ENCODE measurements around the gene SNORC. TPM values are rescaled to one million over a fixed set of nuclear protein-coding genes. Genes with fewer than 3 reads are reported as not detected.

SNORC gene
- total RNA-seq, 1 donor from 2014 or later: 1.6 TPM

DNA sequence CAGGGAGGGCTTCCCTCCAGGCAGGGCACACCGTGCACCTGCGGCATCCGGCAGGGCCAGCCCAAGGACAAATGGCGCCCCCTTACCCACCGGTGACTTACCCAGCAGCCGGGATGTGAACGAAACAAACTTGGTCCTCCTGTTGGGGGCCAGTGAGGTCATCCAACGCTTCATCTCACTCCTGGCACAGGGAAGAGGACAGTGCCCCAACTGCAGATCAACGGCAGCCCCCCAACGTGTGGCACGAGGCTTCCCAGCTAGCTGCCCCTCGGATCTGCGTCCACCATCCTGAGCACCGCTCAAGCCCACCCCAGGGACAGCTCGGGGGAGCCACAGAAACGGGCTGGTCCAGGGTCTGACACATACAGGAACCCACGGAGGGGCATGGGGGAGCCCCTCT, 12.0 kb downstream of the SNORC start:
- intact Hi-C loops (cut with micrococcal nuclease): no loop called here

DNA sequence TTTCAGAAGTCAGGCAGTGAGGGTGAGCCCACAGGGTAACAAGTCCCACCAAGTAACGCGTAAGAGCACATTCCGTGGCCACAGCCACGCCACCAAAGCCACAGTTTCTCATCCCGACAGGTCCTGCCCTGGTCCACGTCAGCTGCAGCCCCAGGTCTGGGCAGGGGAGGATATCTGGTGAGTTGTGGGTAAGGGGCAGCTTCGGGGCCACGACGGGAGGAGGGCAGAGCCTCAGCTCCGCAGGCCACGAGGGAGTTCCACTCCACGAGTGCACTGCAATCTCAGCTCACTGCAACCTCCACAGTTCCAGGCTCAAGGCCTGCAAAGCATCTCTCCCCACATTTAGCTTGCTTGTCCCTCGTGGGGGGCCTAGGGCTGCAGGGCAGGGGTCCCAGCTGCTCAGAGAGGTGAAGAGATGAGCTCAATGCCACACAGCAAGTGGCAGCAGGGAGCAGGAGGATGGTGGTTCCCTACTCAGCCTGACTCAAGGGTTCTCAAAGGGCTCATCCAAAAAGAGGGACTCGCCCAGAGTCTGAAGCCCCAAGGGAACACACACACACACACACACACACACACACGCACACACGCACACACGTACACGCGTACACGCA, 12.5 kb downstream of the SNORC start:
- intact Hi-C loops (cut with micrococcal nuclease): no loop called here

DNA sequence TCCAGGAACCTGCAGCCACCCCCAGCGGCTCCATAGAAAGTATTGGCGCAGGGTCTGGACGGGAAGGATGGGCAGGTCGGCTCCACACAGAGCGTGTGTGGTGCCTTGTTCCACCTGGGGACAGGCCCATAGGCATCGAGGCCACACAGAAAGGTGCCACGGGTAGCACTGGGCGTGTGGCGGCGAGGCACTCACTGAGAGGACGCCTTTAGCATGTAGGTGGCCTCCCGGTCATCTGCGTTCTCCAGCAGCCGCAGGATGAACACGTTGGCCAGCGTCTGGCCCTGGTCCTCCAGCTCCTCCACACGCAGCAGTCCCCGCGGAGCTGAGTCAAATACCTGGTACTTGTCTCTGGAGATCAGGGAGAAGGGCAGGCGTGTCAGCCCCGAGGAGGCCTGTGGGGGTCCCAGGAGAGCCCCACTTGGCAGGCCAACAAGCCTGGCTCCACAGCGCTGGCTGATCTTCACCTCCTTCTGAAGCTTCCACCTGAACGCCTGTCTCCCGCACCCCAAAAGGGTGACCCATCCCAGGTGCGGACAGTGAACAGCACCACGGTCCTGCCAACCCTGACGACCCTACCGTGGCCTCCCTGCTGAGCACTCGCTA, 13.2 kb downstream of the SNORC start:
- intact Hi-C loops (cut with micrococcal nuclease): no loop called here

DNA sequence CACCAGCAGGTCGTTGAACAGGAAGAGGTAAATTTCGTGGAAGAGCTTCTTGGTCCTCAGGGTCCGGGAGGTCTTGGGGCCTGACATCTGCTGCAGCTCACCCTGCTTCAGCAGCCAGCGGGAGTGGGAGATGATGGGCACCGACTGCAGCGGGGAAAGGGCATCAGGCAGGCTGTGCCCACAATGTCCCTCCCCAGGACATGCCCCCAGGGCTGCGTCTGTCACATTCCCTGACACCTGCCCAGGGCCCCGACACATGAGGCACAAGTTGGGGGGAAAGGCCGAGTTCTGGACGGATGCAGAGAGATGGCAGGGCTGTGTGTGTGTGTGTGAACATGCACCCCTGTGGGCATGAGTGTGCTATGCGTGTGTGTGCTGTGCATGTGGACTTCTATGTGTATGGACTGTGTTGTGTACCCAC, 13.9 kb downstream of the SNORC start:
- intact Hi-C loops (cut with micrococcal nuclease): no loop called here

DNA sequence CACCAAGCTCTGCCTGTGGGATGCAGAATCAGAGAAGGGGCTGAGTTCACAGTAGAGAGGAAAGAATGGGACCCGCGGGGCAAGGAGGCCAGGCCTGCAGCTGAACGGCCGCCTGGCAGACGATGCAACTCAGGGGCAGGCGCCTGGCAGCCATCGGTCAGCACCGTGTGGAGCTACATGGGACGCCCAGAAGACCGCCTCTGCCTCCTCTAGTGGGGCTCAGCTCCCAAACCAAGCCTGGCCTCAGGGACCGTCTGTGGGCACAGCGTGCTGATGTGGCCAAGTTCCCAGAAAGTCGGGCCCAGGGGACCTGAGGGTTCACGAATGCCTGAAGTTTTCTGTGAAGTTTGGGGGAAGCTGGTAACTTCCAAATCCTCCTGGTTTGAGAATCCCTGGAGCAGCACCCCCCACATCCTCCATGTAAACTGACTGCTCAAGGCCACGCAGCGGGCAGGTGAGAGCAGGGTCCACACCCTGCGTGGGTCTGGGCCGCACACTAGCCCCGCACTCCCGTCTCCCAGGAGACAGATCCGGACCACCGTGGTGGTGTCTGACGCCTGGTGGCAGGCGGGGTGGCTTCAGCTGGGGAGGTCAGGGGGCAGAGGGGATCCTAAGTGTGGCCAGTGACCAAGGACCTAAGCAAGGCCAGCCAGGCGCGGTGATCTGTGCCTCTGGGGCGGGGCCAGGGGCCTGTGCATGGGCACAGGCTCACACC, 14.6 kb downstream of the SNORC start:
- intact Hi-C loops (cut with micrococcal nuclease): no loop called here

DNA sequence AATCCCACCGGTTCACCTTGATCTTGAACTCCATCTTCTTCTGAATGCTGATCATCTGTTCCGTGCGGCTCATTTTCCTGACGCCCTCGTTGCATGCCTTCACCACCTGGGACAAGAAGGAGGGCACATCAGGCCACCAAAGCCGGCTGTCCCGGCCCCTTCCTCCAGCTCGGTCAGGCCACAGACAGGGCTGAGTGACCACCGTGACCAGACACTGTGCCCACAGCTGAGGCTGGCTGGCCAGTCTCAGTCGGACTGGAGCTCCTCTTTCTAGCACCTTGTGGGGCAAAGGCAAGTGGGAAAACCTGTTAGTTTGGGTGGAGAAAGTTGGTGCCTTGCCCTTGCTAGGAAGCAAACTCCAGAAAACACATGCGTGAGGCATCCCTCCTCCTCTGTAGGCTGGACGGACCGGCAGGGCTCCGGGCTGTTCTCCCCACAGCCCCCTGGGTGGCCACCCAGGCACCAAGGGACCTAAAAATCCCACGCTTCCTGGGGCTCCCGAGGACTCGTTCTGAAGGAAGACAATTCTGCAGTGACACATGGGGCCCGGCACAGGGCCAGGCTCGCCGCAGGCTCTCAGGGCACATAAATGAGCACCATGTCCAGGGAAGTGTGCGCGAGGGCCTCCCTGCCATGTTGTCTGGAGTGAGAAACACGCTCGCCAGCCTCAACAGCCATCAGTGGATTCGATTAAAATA, 15.3 kb downstream of the SNORC start:
- intact Hi-C loops (cut with micrococcal nuclease): no loop called here

DNA sequence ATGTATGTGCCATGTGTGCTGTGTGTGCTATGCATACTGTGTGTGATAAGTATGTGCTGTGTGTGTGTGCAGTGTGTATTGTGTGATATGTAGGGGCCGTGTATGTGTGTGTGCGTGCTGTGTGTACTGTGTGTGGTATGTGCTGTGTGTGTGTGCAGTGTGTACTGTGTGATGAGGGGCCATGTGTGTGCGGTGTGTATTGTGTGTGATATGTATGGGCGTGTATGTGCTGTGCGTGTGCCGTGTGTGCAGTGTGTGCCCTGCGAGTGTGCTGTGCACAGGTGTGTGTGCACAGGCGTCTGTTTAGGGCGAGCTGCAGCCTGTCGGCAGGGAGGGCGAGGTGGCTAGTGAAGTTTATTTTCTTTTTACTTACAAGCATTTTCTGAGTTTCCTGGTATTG, 16.1 kb downstream of the SNORC start:
- intact Hi-C loops (cut with micrococcal nuclease): no loop called here

DNA sequence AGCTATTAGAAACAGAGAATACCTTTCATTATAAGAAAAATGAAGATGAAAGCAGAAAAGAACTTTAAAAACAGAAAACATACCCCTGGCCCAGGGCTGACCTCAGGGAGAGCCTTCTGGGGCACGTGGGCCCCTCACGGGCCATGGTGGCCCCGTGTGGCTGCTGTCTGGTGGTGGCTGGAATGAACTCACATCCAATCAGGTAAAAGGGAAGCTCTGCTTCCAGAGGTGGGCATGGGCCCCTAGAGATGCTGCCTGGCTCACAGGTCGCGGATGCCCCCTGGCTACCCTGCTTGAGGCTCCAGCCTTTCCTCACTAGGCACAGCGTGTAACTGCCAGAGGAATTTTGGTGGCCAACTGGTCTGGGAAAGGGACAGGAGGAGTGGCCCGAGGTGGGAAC, 16.6 kb downstream of the SNORC start:
- intact Hi-C loops (cut with micrococcal nuclease): no loop called here

DNA sequence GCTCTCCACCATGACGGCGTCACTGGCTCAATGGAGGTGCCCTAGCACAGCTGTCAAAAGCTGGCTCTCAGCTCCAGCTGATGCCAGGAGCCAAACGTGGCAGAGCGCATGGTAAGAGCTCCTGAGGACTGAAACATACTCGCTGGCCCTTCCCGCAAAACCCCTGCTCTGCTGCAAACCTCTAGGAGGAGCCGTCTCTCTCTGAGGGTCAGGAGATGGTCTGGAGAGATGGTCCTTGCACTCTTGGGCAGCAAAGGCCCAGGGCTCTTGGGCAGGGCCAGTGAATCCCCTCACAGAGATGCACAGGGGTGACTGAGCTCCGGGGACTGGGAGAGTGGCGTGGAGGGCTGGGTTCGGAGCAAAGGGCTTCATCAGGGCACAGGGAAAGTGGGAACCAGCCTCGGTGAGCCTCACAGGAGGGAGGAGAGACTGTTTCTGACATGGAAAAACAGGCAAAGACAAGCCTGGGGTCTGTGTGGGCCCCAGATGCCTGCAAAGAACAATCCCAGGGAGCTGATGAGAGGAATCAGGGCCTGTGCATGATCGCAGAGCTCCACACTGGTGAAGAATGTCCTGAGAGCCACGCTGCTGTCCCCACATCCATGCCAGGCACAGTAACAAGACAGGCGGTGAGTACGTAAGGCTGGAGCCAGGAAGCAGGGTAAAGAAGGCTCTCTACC, 17.2 kb downstream of the SNORC start:
- intact Hi-C loops (cut with micrococcal nuclease): no loop called here

DNA sequence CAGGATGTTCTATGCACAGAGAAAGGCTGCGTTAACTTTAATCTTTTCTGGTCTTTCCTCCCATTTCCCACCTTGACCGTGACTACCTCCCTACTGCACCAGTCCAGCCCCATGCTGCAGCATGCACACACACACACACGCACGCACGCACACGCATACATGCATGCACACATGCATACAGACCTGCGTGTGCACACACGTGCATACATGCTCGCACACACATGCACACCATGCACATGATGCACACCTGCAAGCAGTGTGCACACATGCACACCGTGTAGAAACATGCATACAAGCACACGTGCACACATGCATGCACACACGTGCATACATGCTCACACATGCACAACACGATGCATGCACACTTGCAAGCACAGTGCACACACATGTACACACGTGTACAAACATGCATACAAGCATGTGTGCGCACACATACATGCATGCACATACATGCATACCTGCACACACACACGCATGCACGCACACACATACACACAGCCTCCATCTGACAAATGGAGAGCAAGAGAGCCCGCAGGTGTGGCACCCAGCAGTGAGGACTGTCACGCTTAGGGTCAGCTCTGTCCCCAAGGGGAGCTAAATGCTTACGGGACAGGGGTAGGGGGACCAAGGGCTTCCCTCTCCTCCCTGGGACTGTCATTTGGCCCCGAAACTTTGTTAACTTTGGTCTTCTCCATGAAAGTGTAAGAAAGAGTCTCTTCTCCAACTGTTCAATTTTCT, 18.2 kb downstream of the SNORC start:
- intact Hi-C loops (cut with micrococcal nuclease): no loop called here

DNA sequence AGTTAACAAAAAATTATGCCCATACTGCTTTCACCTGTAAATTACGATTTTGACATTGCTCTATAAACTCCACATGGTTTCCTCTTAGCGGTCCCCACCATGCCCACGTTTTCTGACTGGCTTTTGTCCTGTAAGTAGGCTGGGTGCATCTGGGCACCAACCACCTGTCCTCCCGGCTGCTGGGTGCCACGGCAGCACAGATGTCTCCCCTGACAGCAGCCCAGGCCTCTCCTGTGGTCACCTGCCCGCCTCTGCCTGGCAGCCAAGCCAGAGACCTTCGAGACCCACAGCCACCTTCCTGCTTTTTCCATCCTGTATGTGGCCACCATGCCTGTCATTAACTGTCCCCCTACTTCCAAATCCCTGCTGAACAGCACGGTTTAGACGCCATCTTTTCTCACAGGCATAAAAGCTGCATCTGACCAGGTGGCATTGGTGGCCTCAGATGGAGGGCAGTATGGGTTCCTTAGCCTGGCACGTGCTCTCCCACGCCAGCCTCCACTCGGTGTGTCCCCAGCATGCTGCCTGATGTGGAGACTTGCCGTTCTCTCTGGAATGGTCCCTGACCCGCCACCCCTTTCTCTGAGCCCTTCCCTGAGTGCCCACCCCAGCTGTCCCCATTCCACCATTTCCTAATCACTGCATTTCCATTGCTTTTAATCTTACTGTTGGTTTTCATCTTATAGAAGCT, 18.9 kb downstream of the SNORC start:
- intact Hi-C loops (cut with micrococcal nuclease): no loop called here

DNA sequence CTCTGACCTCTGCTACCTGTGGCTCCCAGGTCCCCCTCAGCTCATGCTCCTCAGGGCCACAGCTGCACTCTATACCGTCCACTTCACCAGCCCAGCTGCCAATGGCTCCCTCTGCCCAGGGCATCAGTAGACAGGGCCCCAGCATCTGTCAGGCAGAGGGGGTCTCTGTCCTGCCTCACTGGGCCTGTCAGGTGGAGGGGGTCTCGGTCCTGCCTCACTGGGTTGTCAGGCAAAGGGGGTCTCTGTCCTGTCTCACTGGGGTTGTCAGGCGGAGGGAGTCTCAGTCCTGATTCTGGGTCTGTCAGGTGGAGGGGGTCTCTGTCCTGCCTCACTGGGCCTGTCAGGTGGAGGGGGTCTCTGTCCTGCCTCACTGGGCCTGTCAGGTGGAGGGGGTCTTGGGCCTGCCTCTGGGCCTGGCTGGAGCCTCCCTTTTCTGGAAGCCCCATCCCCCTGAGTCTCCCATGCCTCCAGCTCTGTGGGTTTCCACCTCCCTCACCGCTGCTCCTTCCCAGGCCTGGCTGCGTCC, 19.9 kb downstream of the SNORC start:
- intact Hi-C loops (cut with micrococcal nuclease): no loop called here

DNA sequence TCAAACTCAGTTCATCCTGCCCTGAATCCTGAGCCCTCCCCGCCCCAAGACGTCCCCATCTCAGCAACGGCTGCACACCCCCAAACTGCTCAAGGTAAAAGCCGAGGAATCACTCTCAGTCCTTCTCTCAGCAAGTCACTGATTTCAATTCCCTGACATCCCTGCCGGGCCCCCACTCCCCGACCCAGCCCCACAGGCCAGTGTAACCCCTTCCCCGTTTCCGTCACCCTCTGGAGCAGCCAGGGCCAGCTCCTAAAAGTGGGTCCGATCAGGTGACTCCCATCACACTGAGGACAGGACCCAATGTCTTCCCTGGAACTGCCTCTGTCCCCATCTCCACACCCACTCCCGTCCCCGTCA, 20.5 kb downstream of the SNORC start:
- intact Hi-C loops (cut with micrococcal nuclease): no loop called here

DNA sequence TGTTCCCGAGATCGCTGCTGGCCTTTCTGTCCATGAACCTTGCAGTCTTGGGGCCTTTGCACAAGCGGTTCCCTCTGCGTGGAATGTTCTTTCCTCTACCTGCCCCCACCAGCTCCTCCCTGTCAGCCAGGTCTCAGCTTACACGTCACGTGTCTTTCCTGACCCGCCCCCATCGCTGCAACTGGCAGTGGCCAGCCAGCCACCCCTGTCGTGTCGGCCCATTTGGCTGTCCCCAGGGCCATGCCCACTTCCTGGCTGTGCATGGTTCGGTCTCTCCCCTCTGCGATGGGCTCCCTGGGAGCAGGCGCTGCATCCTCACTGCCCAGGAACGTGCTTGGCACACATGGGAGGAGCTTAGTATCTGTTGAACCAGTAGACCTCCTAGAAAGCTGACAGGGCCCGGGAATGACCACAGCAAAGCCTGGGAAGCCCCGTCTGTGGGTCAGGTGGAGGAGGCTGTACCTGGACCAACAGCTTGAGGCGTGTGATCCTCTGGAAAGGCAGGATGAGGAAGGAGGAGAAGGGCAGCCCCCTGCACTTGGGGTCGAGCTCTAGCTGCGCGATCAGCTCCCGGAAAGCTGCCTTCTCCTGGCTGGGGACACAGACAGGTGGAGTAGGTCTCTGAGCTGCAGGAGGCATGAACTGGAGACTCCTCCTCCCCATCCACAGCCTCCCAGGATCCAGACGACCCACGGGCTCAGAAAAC, 21.0 kb downstream of the SNORC start:
- intact Hi-C loops (cut with micrococcal nuclease): no loop called here

DNA sequence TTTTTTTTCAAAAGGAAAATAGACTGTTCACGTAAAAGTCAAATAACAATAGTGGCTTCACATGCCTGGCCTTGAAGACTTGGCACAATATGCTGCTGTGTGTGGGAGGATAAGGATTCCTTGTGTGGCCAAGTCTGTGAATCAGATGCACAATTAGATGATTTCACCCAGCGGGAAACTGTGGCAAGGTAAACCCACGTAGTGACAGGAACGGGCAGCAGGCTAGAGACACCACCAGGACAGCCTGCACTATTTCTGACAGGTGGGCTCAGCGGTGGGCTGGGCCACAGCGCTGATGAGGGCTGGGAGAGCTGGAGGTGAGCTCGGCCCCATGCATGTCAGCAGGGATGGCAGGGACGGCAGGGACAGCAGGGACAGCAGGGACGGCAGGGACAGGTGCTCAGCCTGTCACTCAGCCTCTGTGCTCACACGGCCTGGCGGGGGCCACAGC, 21.6 kb downstream of the SNORC start:
- intact Hi-C loops (cut with micrococcal nuclease): no loop called here

DNA sequence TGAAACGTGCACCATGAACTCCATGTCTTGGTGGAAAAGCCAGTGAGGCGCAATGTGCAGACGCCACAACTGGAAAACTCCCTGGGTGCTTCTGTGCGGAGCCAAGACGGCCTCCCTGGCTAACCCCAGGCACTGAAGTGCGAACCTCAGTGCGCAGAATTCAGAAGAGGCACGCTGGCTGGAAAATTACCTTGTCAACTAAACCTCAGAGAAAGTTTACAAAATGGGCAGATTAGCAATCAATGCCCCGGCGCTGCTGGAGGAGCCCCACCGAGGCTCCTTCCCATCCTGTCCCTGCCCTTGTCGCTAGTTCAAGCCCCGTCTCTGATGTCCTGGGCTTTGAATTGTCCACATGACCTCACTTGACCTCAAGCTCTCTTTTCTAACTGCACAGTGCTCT, 22.2 kb downstream of the SNORC start:
- intact Hi-C loops (cut with micrococcal nuclease): no loop called here

DNA sequence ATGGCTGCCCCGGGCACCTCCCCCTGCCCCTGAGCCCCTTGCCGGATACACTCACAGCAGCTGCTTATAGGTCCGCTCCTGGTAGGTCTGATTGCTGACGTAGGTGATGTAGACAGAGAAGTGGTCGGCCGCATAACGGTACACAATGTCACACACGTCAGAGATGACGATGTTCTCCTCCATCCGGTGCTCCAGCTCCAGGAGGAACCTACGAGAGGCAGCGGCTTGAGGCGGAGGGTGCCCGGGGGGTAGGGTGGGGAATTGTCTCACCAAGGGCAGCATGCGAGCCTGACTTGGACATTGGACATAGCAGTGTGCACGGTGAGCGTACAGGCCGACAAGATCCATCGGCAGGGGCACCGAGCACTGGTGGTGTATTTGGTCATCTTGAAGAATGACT, 22.8 kb downstream of the SNORC start:
- intact Hi-C loops (cut with micrococcal nuclease): no loop called here

DNA sequence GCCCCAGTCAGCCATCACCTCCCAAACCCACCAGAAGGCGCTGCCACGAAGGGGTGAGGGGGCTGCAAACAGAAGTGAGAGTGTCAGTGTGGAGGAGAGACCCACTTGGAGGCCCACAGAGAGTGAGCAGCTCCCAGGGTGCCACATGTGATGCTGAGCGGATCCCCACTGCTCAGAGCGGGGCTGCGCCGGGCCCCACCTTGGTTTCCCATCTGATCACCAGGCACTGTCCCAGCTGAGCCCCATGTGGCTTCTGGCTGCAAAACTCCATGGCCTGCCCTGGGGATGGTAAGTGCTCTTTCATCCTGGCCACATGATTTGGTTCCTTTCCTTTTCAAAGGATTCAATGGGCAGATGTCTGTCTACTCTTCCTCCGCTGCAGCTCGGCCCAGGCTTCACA, 23.8 kb downstream of the SNORC start:
- intact Hi-C loops (cut with micrococcal nuclease): no loop called here

DNA sequence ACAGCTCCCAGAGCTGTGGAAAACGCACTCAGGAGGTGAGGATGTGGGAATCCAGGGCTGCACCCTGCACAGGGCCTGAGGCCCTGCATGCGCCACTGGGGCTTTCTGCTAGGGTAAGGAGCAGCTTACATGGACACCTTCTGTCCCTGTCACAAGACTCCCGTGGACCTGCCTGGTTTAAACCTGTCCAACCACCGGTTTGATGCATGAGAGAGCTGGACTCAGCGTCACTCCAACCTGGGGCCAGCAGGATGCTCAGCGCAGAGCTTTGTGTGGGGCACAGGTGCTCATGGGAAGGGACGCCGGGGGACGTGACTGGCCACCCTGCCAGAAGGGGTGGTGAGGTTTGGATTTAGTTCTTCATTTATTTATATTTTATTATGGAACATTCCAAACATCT, 24.2 kb downstream of the SNORC start:
- intact Hi-C loops (cut with micrococcal nuclease): no loop called here

DNA sequence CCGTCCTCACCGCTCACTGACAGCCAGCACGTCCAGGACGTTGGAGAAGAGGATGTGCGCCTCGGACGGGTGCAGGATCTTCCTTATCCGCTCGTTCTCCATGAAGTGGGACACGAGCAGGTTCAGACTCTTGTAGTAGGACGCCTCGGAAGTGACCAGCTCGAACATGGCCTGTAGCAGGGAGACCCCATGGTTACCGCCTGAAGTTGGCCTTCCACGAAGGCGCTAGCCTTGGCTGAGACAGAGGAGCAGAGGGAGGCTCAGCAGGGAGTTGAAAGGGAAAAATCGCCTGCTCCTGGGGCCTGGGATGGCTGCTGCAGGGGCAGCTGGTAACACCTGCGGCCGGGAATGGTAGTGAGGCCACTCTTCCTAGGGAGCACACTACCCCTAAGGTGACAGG, 24.7 kb downstream of the SNORC start:
- intact Hi-C loops (cut with micrococcal nuclease): no loop called here

Data from T-helper 2 cell treated with Interferon-gamma antibody and Interleukin-4, amounts not matched to agents 100 ng/mL and 5 ng/mL, for 36 hours (primary cell).